Activated naive CD8-positive, alpha-beta T cell (primary cell): ENCODE measurements around the gene PRKAB1.
A peak's percentile ranks its signal among the peaks of the same experiment; 100 is the strongest.
"Not testable (repeated sequence)": the region's sequence is repeated elsewhere in the genome, so short reads cannot be mapped to it uniquely, and the experiment has no call there.

ENCODE experiments used
- H3K27ac Mint-ChIP-seq: one replicate; pipeline ENCODE4 v1.8.0; 2021; ENCODE audit warnings: mixed read lengths
- H3K27me3 Mint-ChIP-seq: one replicate; pipeline ENCODE4 v1.8.0; 2021; ENCODE audit warnings: mixed read lengths
- H3K36me3 Mint-ChIP-seq: one replicate; pipeline ENCODE4 v1.8.0; 2021; ENCODE audit warnings: mixed read lengths
- H3K4me1 Mint-ChIP-seq: one replicate; pipeline ENCODE4 v1.8.0; 2021; ENCODE audit warnings: low read depth, mixed read lengths
- H3K4me3 Mint-ChIP-seq: one replicate; pipeline ENCODE4 v1.8.0; 2021; ENCODE audit warnings: mild to moderate bottlenecking, mixed read lengths
- H3K9me3 Mint-ChIP-seq: one replicate; pipeline ENCODE4 v1.8.0; 2021; ENCODE audit warnings: low read depth, mixed read lengths

PRKAB1 gene, protein sequence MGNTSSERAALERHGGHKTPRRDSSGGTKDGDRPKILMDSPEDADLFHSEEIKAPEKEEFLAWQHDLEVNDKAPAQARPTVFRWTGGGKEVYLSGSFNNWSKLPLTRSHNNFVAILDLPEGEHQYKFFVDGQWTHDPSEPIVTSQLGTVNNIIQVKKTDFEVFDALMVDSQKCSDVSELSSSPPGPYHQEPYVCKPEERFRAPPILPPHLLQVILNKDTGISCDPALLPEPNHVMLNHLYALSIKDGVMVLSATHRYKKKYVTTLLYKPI

DNA sequence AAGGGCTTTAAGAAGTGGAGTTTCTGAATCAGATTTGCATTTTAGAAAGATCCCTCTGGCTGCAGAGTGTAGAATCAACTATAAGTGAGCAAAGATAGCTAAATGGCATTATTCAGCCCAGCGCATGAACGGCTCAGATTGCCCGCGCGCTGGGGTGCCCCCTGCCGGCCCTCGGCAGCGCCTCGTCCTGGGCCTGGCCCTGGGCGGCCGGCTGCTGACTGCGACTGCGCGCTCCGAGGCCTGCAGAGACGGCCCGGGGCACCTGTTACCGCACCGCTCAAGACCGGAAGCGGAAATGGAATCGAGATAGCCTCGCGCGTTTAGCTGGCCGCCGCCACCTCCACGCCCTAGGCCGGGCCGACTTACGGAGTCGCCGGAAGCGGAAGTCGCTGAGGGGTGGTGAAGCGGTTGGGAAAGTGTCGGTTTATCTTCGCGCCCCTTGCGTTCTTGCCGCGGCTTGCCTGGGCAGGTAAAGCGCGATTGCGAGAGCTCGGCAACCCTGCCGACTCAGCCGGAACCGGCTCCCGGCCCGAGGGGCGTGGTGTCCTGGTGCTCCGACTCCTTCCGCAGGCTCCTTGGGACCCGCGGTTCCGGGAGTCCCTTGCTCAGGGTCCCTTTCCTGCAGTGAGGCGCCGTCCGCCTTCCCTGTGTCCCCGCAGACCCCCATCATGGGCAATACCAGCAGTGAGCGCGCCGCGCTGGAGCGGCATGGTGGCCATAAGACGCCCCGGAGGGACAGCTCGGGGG lies at the start of gene PRKAB1:
Gene PRKAB1, plus strand, starts transcription at position 557 of the 747 bp plus-strand sequence. Its CDS starts 112 bp downstream, at position 669.
- H3K27ac Mint-ChIP-seq: peak within 1 kb of the TSS; percentile 93
- peak within 1 kb of the TSS; percentile 94 for H3K4me3 Mint-ChIP-seq
- no peaks in the 10 kb centered on the region for H3K27me3 Mint-ChIP-seq
- H3K4me1 Mint-ChIP-seq: peaks cover 60% of the 10 kb centered on the region
- H3K36me3 Mint-ChIP-seq: peaks cover 8% of the 10 kb centered on the region
- no peaks in the 10 kb centered on the region for H3K9me3 Mint-ChIP-seq

DNA sequence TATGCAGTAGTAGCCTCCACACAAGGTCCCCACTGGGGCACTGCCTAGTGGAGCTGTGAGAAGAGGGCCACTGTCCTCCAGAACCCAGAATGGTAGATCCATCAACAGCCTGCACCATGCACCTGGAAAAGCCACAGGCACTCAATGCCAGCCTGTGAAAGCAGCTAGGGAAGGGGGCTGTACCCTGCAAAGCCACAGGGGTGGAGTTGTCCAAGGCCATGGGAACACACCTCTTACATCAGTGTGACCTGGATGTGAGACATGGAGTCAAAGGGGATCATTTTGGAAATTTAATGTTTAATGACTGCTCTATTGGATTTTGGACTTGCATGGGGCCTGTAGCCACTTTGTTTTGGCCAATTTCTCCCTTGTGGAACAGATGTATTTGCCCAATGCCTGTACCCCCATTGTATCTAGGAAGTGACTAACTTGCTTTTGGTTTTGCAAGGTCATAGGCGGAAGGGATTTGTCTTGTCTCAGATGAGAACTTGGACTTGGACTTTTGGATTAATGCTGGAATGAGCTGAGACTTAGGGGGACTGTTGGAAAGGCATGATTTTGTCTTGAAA lies 49.5 kb upstream of the PRKAB1 start:
- not testable (repeated sequence) for H3K36me3 Mint-ChIP-seq, H3K27ac Mint-ChIP-seq, H3K4me1 Mint-ChIP-seq, H3K4me3 Mint-ChIP-seq, H3K9me3 Mint-ChIP-seq
- peaks cover 24% of the 10 kb centered on the region for H3K27me3 Mint-ChIP-seq

DNA sequence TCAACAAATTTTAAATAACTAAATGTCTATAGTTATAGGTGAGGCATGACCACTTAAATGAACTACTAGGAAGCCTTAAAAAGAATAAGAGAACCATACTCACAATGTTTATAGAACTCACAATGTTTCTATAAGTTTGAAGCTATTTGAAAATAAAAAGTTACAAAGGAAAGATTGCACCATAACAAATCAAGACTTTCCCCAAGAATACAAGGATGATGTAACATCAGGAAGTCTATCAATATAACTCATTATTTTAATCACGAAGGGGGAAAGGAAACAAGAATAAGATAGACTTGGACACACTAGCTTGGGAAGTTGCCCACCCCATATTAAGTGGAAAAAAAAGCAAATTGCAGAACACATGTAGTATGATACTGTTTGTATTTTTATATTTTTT lies 47.4 kb upstream of the PRKAB1 start:
- Mint-ChIP-seq H3K9me3 (no peaks in the 10 kb centered on the region), H3K36me3 (peaks cover 2% of the 10 kb centered on the region), H3K4me3 (no peak overlapping the region), H3K4me1 (no peaks in the 10 kb centered on the region), H3K27me3 (peaks cover 20% of the 10 kb centered on the region), H3K27ac (no peak overlapping the region)

DNA sequence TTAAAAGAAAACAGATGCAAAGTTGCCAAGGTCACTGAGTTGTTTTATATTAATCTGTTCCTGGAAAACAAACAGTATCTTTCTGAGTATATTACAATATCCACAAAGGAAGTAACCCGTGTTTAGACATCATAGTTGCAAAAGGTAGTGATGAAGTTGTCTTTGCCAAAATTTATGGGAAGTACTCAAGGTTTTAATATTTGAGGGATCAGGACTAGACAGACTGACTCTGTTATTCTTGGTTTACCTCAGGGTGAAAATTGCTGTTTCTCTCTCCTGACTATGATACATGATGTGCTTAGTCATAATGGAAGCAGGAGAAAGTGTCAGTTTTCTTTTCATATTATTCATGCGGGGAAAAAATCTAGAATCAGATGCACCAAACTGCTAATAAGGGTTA lies 46.1 kb upstream of the PRKAB1 start:
- no peak overlapping the region for H3K4me3 Mint-ChIP-seq
- no peaks in the 10 kb centered on the region for H3K9me3 Mint-ChIP-seq
- H3K27ac Mint-ChIP-seq: no peak overlapping the region
- peaks cover 2% of the 10 kb centered on the region for H3K36me3 Mint-ChIP-seq
- peaks cover 20% of the 10 kb centered on the region for H3K27me3 Mint-ChIP-seq
- no peaks in the 10 kb centered on the region for H3K4me1 Mint-ChIP-seq

DNA sequence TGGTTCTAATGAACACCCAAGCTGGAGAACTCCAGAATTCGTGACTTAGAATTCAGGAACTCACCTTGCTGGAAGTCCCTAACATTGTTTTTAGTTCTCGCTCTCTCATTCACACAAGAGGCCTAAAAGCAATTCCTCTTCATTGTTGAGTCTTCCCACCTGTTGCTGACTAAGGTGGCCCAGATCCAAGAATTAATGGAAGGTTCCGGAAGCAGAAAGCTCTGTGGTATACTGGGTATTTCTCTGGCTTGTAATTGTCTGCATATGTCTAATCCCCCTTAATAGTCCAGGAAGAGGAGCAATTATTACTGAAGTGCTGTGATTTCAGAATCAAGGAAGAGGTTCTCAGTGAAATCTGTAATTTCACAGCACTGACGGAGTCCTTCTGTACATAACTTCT lies 43.0 kb upstream of the PRKAB1 start:
- Mint-ChIP-seq H3K9me3 (no peaks in the 10 kb centered on the region), H3K27ac (no peak overlapping the region), H3K4me3 (no peak overlapping the region), H3K36me3 (no peaks in the 10 kb centered on the region), H3K4me1 (no peaks in the 10 kb centered on the region), H3K27me3 (peaks cover 13% of the 10 kb centered on the region)

DNA sequence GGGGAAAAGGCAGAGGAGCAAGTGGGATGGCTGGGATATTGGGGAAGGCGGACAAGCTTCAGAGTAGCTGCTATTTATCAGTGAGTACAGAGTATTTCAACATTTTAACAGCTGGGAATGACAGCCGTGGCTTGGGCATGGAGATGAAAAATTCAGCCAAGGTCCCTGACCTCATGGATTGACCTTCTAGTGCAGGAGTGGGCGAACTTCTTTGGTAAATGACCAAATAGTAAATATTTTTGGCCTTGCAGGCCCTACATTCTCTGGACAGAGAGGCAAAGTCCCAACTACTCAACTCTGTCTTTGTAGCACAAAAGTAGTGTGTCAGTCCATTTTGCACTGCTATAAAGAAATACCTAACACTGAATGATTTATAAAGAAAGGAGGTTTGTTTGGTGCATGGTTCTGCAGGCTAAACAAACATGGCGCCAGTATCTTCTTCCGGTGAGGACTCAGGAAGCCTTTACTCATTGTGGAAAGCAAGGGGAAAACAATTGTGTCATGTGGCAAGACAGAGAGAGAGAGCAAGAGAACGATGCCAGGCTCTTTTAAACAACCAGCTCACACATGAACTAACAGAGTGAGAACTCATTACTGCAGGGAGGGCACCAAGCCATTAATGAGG lies 40.8 kb upstream of the PRKAB1 start:
- H3K27me3 Mint-ChIP-seq: peaks cover 5% of the 10 kb centered on the region
- no peaks in the 10 kb centered on the region for H3K36me3 Mint-ChIP-seq

DNA sequence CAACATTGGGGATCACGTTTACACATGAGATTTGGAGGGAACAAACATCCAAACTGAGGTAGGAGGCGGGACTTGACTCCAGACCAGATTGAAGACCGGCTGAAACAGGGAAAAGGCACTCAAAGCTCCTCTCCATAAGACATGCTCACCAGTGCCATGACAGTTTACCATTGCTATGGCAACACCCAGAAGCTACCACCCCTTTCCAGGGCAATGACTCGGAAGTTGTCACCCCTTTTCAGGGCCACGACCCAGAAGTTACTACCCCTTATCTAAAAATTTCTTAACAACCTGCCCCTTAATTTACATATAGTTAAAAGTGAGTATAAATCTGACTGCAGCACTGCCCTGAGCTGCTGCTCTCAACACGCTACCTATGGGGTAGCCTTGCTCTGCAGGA lies 40.2 kb upstream of the PRKAB1 start:
- Mint-ChIP-seq H3K4me1 (no peaks in the 10 kb centered on the region), H3K4me3 (no peak overlapping the region), H3K27ac (no peak overlapping the region), H3K36me3 (no peaks in the 10 kb centered on the region), H3K27me3 (peaks cover 4% of the 10 kb centered on the region), H3K9me3 (no peaks in the 10 kb centered on the region)

More for the DNA sequence above, 40.8 kb upstream of the PRKAB1 start:
- H3K4me1 Mint-ChIP-seq: no peaks in the 10 kb centered on the region
- no peak overlapping the region for H3K27ac Mint-ChIP-seq
- no peak overlapping the region for H3K4me3 Mint-ChIP-seq
- no peaks in the 10 kb centered on the region for H3K9me3 Mint-ChIP-seq

DNA sequence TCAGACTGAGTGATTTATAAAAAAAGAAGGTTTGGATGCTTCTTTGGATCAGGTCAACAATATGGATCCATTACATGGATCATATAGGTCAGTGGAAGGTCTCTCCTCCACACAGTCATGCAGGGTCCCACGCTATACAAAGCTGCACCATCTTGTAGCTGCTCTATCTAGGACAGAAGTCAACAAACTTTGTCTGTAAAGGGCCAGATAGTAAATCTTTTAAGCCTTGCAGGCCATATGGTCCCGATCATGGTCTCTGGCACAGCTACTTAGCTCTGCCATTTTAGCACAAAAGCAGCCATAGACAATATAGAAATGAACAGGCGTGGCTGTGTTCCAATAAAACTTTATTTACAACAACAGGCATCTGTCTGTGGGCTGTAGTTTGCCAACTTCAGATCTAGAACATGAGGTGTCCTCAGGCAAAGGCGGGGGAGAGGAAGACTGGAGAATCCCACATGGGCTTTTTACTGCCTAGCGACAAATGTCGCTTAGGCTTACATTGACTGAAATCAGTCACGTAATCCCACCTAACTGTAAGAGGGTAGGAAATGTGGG lies 37.6 kb upstream of the PRKAB1 start:
- peaks cover 8% of the 10 kb centered on the region for H3K27me3 Mint-ChIP-seq

DNA sequence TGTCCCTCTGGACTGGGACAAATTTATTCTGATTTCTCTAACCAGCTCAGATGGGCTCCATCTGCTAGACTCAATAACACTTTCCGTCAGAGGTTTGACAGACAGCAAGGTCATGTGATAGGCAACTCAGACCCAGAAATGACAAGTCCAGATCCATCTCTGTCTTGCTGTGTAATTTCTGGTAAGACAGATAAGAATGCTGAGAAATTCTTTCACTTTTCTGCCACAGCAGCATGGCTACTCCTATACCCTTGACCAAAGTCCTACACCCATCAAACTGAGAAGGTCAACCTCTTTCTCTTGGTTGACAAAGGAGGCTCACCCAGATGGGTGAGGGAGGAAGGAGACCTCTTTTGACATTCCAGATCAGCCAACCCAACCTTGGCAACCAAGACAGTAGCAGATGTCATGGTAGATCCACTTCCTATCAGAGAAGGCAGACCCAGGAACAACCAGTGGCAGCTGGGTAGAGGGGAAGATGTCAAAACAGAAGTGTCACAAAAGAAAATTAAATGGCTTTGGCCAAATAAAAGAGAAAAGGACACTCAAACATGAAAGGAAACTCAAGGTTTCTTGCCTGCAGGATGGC lies 36.9 kb upstream of the PRKAB1 start:
- Mint-ChIP-seq H3K9me3 (no peaks in the 10 kb centered on the region), H3K27me3 (peaks cover 13% of the 10 kb centered on the region), H3K27ac (no peak overlapping the region), H3K36me3 (no peaks in the 10 kb centered on the region), H3K4me1 (no peaks in the 10 kb centered on the region), H3K4me3 (no peak overlapping the region)

More for the DNA sequence above, 37.6 kb upstream of the PRKAB1 start:
- Mint-ChIP-seq H3K4me1 (no peaks in the 10 kb centered on the region), H3K4me3 (no peak overlapping the region), H3K36me3 (no peaks in the 10 kb centered on the region), H3K27ac (no peak overlapping the region), H3K9me3 (no peaks in the 10 kb centered on the region)

DNA sequence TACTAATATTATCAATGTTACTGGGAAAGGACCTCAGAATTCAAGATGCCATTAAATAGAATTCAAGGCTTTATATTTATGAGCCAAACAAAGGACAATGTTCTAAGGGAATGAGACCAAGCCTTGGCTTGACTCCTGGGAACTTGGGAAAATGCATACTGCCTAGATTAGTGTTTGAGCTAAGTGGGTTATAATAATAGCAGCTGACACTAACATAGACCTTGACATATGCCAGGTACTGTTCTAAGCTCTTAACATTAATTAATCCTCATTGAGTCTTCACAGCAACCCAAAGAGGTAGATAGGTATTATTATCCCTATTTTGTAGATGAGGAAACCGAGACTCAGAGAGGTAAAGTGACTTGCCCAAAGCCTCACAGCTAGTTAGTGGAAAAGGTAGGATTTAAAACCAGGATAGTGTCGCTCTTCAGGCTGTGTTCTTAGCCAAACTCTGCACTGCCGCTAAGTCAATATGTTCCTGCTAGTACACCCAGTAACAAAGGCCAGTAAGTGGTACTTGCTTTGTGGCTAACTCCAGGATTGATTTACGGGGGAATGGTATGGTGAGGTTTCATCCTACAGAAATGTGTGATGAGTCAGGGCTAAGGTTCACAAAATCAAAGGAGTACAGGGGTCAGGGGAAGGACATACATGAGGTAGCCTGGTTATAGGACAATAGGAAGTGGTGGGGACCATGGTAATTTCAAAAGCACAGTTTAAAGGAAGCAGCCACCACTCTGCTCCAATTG lies 35.8 kb upstream of the PRKAB1 start:
- Mint-ChIP-seq H3K27me3 (peaks cover 17% of the 10 kb centered on the region), H3K4me1 (no peaks in the 10 kb centered on the region), H3K36me3 (no peaks in the 10 kb centered on the region), H3K9me3 (no peaks in the 10 kb centered on the region), H3K27ac (no peak overlapping the region), H3K4me3 (no peak overlapping the region)

DNA sequence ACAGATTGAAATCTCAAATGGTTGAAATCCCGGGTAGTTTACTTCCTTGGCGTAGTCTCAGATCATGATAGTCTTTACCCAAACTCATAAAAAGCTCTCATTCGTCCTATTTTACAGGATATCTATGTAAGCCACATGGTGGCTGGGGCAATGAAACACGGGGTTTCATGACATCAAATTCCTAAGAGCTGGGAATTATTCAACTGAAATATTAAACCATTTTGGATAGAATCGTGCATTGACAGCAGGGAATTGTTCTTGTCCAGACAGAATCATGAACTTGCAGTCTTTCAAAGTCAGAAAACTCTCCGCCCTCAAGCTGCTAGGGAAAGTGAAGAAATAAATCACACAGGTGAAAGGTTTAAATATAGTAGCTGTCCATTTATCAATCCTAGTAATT lies 33.2 kb upstream of the PRKAB1 start:
- no peaks in the 10 kb centered on the region for H3K36me3 Mint-ChIP-seq

DNA sequence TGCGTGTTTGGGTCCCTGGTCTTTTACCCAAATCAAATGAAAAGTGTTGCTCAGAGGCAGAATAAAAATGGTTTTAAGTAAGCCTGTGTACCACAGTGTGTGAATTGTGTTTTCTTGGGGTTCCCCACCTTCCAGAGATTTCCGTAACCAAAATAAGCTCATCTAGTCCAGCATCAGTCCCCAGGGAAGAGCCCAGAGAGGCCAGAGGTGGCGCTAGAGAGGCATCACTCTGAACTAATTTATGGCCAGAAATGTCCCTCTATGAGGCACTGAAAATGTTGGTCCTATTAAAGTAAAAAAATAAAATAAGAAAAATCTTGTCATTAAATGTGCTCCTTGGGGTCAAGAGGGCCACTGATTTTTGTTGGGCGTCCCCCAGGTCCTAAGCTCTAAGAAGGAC lies 24.9 kb upstream of the PRKAB1 start:
- no peaks in the 10 kb centered on the region for H3K9me3 Mint-ChIP-seq

More for the DNA sequence above, 33.2 kb upstream of the PRKAB1 start:
- H3K4me3 Mint-ChIP-seq: no peak overlapping the region
- H3K27ac Mint-ChIP-seq: no peak overlapping the region
- H3K9me3 Mint-ChIP-seq: no peaks in the 10 kb centered on the region
- H3K27me3 Mint-ChIP-seq: peaks cover 16% of the 10 kb centered on the region
- H3K4me1 Mint-ChIP-seq: no peaks in the 10 kb centered on the region

DNA sequence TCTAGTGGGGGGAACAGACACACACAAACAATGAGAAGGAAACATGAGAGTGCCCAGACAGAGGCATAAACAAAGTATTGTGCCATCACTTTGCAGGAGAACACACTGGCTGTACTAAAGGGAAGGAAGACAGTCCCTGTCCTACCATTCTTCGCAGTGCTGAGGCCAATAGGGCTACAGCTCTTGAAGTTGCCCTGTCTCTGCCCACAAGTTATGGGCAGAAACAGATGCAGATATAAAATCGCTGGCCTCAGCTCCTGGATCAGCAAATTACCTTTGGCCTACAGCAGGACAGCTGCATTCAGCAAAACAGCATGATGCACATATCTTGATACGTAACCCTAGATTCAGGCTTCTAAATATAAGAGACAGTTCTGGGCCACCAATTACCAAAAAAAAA lies 23.0 kb upstream of the PRKAB1 start:
- Mint-ChIP-seq H3K4me1 (no peaks in the 10 kb centered on the region), H3K27me3 (peaks cover 18% of the 10 kb centered on the region), H3K9me3 (no peaks in the 10 kb centered on the region), H3K36me3 (no peaks in the 10 kb centered on the region), H3K4me3 (no peak overlapping the region), H3K27ac (no peak overlapping the region)

More for the DNA sequence above, 24.9 kb upstream of the PRKAB1 start:
- H3K27ac Mint-ChIP-seq: no peak overlapping the region
- no peaks in the 10 kb centered on the region for H3K4me1 Mint-ChIP-seq
- no peak overlapping the region for H3K4me3 Mint-ChIP-seq
- H3K27me3 Mint-ChIP-seq: peaks cover 14% of the 10 kb centered on the region
- no peaks in the 10 kb centered on the region for H3K36me3 Mint-ChIP-seq

DNA sequence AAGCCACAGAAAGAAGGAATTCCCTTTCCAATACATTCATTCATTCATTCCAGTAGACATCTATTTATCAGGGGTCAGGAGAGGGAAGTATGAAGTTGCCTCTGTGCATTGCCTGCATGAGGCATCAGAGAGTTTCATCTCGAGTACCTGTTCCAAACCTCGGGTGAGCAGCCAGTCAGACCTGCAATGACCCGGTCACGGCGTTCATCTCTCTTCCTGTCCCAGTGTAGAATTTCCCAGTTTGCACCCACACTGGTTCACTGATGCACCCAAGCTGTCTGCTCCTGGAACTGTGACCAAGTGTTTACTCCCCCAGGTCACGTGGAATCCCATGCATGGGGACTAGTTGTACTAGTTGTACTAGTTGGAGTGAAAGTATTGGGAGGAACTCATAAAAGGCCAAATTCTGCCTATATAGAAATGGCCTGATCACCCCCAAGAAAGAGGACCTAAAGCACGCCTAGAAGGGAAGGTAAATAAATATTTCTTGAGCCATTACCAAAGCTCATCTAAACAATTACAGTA lies 22.3 kb upstream of the PRKAB1 start:
- H3K4me1 Mint-ChIP-seq: no peaks in the 10 kb centered on the region
- H3K27me3 Mint-ChIP-seq: peaks cover 18% of the 10 kb centered on the region
- no peaks in the 10 kb centered on the region for H3K36me3 Mint-ChIP-seq
- H3K9me3 Mint-ChIP-seq: no peaks in the 10 kb centered on the region
- no peak overlapping the region for H3K4me3 Mint-ChIP-seq
- no peak overlapping the region for H3K27ac Mint-ChIP-seq
